HEK293 (cell line): Measurements from ENCODE around the gene PRKCE.

Source experiments
- CTCF ChIA-PET: fragments of 350-600 bp; formaldehyde crosslinking; extraction: SDS; loops from one replicate; lab custom pipeline; 2021; ENCODE audit warnings: antibody characterized with exemption; lab: Yijun Ruan, JAX
- POLR2A ChIA-PET: fragments of 300-600 bp; formaldehyde crosslinking; extraction: SDS; loops from one replicate; lab custom pipeline; 2020; ENCODE audit warnings: antibody characterized with exemption, inconsistent platforms; lab: Yijun Ruan, JAX
- H3K27ac ChIP-seq: fragments of 200-500 bp; sonication (Bioruptor generic); 2 replicates; pipeline ENCODE4 v1.5.1; 2014; ENCODE audit warnings: low read depth, low read length, control low read depth, inconsistent platforms; ENCODE audit errors: extremely low read depth
- H3K36me3 ChIP-seq, 2 experiments: fragments of 200-500 bp in 1 of 2; sonication (Bioruptor generic) in 1 of 2; 1 replicate in 1 of 2; 2 replicates in 1 of 2; pipeline ENCODE4 v1.5.1; 2014 to 2017; ENCODE audit warnings: inconsistent platforms in 2 of 2, low read length in 2 of 2; ENCODE audit not compliant: control insufficient read depth in 2 of 2, insufficient read depth in 1 of 2
- H3K4me1 ChIP-seq: fragments of 200-500 bp; sonication (Bioruptor generic); 2 replicates; pipeline ENCODE4 v1.5.1; 2014; ENCODE audit warnings: mild to moderate bottlenecking, low read length, inconsistent platforms; ENCODE audit not compliant: control insufficient read depth, insufficient read depth
- H3K4me3 ChIP-seq: 2 replicates; pipeline ENCODE4 v1.5.1; 2011; ENCODE audit warnings: low read depth, mild to moderate bottlenecking, control low read depth, low read length, moderate library complexity
- H3K9me3 ChIP-seq: fragments of 200-500 bp; sonication (Bioruptor generic); 2 replicates; pipeline ENCODE4 v1.5.1; 2014; ENCODE audit warnings: low read depth, low read length, inconsistent platforms; ENCODE audit not compliant: control insufficient read depth, insufficient read depth
- AEBP2 ChIP-seq: fragments of 450-650 bp; formaldehyde crosslinking; IDR thresholded peaks from 2 replicates; pipeline ENCODE4 v1.5.1; 2016; ENCODE audit warnings: missing biosample characterization, missing genetic modification characterization, borderline replicate concordance
- BCL11A ChIP-seq: fragments of 450-650 bp; formaldehyde crosslinking; IDR thresholded peaks from 2 replicates; pipeline ENCODE4 v1.5.1; 2016; ENCODE audit warnings: low read depth, missing biosample characterization, missing genetic modification characterization
- GFI1B ChIP-seq: fragments of 450-650 bp; formaldehyde crosslinking; IDR thresholded peaks from 2 replicates; pipeline ENCODE4 v1.5.1; 2016; ENCODE audit warnings: missing biosample characterization, missing genetic modification characterization
- HOXC10 ChIP-seq: sonication (generic); formaldehyde crosslinking; IDR thresholded peaks from 2 replicates; pipeline ENCODE4 v1.8.1; 2023; ENCODE audit warnings: mild to moderate bottlenecking, missing genetic modification reagents
- KLF7 ChIP-seq: fragments of 450-650 bp; formaldehyde crosslinking; IDR thresholded peaks from 2 replicates; pipeline ENCODE4 v1.5.1; 2016; ENCODE audit warnings: missing biosample characterization, missing genetic modification characterization, borderline replicate concordance
- MZF1 ChIP-seq: fragments of 450-650 bp; formaldehyde crosslinking; IDR thresholded peaks from 2 replicates; pipeline ENCODE4 v1.5.1; 2017; ENCODE audit warnings: missing biosample characterization, missing genetic modification characterization, borderline replicate concordance
- OVOL3 ChIP-seq: fragments of 450-650 bp; formaldehyde crosslinking; IDR thresholded peaks from 2 replicates; pipeline ENCODE4 v1.5.1; 2016; ENCODE audit warnings: missing biosample characterization, missing genetic modification characterization
- PRDM1 ChIP-seq: fragments of 450-650 bp; formaldehyde crosslinking; IDR thresholded peaks from 2 replicates; pipeline ENCODE4; 2016; ENCODE audit warnings: missing biosample characterization, missing genetic modification characterization
- PRDM10 ChIP-seq: fragments of 450-650 bp; formaldehyde crosslinking; IDR thresholded peaks from 2 replicates; pipeline ENCODE4 v1.5.1; 2016; ENCODE audit warnings: missing biosample characterization, missing genetic modification characterization
- REPIN1 ChIP-seq: fragments of 450-650 bp; formaldehyde crosslinking; IDR thresholded peaks from 2 replicates; pipeline ENCODE4 v1.5.1; 2017; ENCODE audit warnings: missing biosample characterization, missing genetic modification characterization, low read depth
- ZBTB17 ChIP-seq: fragments of 450-650 bp; formaldehyde crosslinking; IDR thresholded peaks from 2 replicates; pipeline ENCODE4 v1.5.1; 2016; ENCODE audit warnings: missing biosample characterization, missing genetic modification characterization
- ZFP69B ChIP-seq: fragments of 450-650 bp; formaldehyde crosslinking; IDR thresholded peaks from 2 replicates; pipeline ENCODE4 v1.5.1; 2016; ENCODE audit warnings: missing biosample characterization, missing genetic modification characterization
- ZNF132 ChIP-seq: fragments of 450-650 bp; formaldehyde crosslinking; IDR thresholded peaks from 2 replicates; pipeline ENCODE4 v1.5.1; 2017; ENCODE audit warnings: missing biosample characterization, missing genetic modification characterization, borderline replicate concordance
- ZNF140 ChIP-seq: fragments of 450-650 bp; formaldehyde crosslinking; IDR thresholded peaks from 2 replicates; pipeline ENCODE4 v1.5.1; 2016; ENCODE audit warnings: missing biosample characterization, missing genetic modification characterization
- ZNF146 ChIP-seq: fragments of 450-650 bp; formaldehyde crosslinking; IDR thresholded peaks from 2 replicates; pipeline ENCODE4 v1.5.1; 2016; ENCODE audit warnings: missing biosample characterization, missing genetic modification characterization
- ZNF157 ChIP-seq: fragments of 450-650 bp; formaldehyde crosslinking; IDR thresholded peaks from 2 replicates; pipeline ENCODE4 v1.5.1; 2016; ENCODE audit warnings: missing biosample characterization, missing genetic modification characterization
- ZNF211 ChIP-seq: fragments of 450-650 bp; formaldehyde crosslinking; IDR thresholded peaks from 2 replicates; pipeline ENCODE4 v1.5.1; 2016; ENCODE audit warnings: low read depth, missing biosample characterization, missing genetic modification characterization
- ZNF239 ChIP-seq: fragments of 450-650 bp; formaldehyde crosslinking; IDR thresholded peaks from 2 replicates; pipeline ENCODE4 v1.5.1; 2016; ENCODE audit warnings: missing biosample characterization, missing genetic modification characterization
- ZNF266 ChIP-seq: fragments of 450-650 bp; formaldehyde crosslinking; IDR thresholded peaks from 2 replicates; pipeline ENCODE4 v1.5.1; 2016; ENCODE audit warnings: missing biosample characterization, missing genetic modification characterization, low read depth
- ZNF394 ChIP-seq: fragments of 450-650 bp; formaldehyde crosslinking; IDR thresholded peaks from 2 replicates; pipeline ENCODE4 v1.5.1; 2016; ENCODE audit warnings: missing biosample characterization, missing genetic modification characterization, mild to moderate bottlenecking, moderate library complexity, borderline replicate concordance
- ZNF416 ChIP-seq: fragments of 450-650 bp; formaldehyde crosslinking; IDR thresholded peaks from 2 replicates; pipeline ENCODE4 v1.5.1; 2016; ENCODE audit warnings: missing biosample characterization, missing genetic modification characterization
- ZNF514 ChIP-seq: fragments of 450-650 bp; formaldehyde crosslinking; IDR thresholded peaks from 2 replicates; pipeline ENCODE4 v1.5.1; 2016; ENCODE audit warnings: missing biosample characterization, missing genetic modification characterization
- ZNF530 ChIP-seq: fragments of 450-650 bp; formaldehyde crosslinking; IDR thresholded peaks from 2 replicates; pipeline ENCODE4 v1.5.1; 2016; ENCODE audit warnings: low read depth, missing biosample characterization, missing genetic modification characterization
- ZNF626 ChIP-seq: fragments of 450-650 bp; sonication (Bioruptor Pico); formaldehyde crosslinking; IDR thresholded peaks from 2 replicates; pipeline ENCODE4 v1.5.1; 2018; ENCODE audit warnings: missing biosample characterization, missing genetic modification characterization, inconsistent platforms
- ZNF629 ChIP-seq: fragments of 450-650 bp; formaldehyde crosslinking; IDR thresholded peaks from 2 replicates; pipeline ENCODE4 v1.5.1; 2017; ENCODE audit warnings: missing biosample characterization, missing genetic modification characterization
- ZNF660 ChIP-seq: fragments of 450-650 bp; IDR thresholded peaks from 2 replicates; pipeline ENCODE4 v1.5.1; 2018; ENCODE audit warnings: missing biosample characterization, mild to moderate bottlenecking, missing genetic modification characterization
- ZNF76 ChIP-seq: fragments of 450-650 bp; formaldehyde crosslinking; IDR thresholded peaks from 2 replicates; pipeline ENCODE4; 2016; ENCODE audit warnings: low read depth, missing biosample characterization, missing genetic modification characterization, borderline replicate concordance
- ZNF837 ChIP-seq: fragments of 450-650 bp; formaldehyde crosslinking; IDR thresholded peaks from 2 replicates; pipeline ENCODE4 v1.5.1; 2016; ENCODE audit warnings: missing biosample characterization, missing genetic modification characterization
- TF ChIP-seq, protein P1 (sequence below): fragments of 450-650 bp; formaldehyde crosslinking; IDR thresholded peaks from 2 replicates; pipeline ENCODE4 v1.5.1; 2016; ENCODE audit warnings: missing biosample characterization, missing genetic modification characterization

PRKCE gene

DNA sequence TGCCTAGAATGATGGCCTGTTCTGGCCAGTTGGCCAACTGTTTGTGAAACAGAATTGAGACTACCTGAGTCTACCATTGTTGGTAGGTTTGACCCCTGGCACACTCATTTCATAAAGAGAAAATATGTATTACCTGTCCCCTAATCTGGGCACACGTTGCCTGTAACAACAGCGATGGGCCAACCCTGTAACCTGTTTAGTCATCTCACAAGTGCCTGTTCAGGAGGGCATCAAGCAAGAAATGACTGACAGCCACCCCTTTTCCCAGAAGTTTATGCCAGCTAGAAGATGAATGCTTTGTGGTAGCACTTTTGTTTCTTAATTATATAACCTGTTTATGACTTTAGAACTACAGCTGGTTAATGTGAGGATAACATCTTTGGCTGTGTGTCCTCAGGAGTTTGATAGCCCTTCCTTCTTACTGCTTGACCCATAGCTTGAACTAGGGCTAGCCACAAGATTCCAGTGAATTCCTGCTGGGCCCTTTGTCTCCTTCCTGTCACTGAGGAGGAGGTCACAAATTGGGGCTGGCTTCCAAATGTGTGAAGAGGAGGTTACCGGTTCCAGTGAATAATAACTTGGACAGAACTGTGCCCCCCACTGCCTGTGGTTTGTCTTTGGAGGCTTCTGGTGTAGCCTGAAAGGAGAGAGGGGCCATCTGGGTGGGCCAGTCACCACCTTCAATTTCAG, 371.8 kb downstream of the PRKCE start (continued):
- TF ChIP-seq PRDM10 (tag by site-specific recombination) (no peak), ZNF530 (tag by site-specific recombination) (no peak), ZNF132 (tag by site-specific recombination) (no peak), ZNF626 (tag by site-specific recombination) (no peak), ZNF157 (tag by site-specific recombination) (no peak)
- TF ChIP-seq, all 188 proteins: peak for 0

DNA sequence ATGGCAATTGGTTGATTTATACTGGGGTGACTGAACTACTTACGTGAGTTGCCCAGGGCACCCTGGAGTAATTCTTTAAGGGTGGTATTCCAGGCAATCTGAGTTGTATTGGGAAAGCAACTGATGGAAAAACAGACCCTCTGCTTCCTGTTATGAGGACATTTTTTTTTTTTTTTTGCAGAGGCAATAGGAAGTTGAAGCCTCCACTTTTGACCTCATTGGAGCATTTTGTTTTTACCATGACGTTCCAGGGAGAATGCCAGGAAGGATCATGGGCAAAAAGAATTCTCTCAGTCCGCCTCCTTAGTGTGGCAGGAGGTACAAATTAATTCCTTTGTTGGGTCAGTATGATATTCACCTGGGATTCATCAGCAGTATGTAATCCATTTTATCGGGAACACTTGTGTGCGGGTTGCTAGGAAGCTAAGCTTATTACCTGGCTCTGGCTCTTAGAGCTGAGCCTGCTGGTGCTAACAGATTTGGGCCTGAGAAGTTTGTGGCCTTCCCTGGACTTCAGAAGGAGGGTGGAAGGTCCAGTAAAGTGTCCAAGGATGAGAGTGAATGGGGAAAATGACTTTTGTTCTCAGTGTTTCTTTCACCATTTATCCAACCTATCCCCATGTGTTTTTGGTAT, 372.8 kb downstream of the PRKCE start:
- H3K4me3 ChIP-seq, result no peak overlapping the region
- H3K9me3 ChIP-seq, result no peaks in the 10 kb centered on the region
- no peak overlapping the region for H3K27ac ChIP-seq
- ChIA-PET POLR2A (no interaction called here), CTCF (interaction anchor here (1.0 kb wide), 1 partner anchor 31 kb away, joined by 3 read pairs; no protein-coding TSS in a partner anchor)
- H3K36me3 ChIP-seq, result peaks cover 0 to 4% of the 10 kb centered on the region in 2 experiments; a peak in 1 of 3 replicates
- peaks cover under 1% of the 10 kb centered on the region; the same call in 1 of the 2 replicates for H3K4me1 ChIP-seq
- no peak for TF ChIP-seq HOXC10
- TF ChIP-seq ZNF76, result no peak
- no peak for TF ChIP-seq ZFP69B
- no peak for TF ChIP-seq BCL11A (tag by site-specific recombination)
- TF ChIP-seq GFI1B (tag by site-specific recombination), result no peak
- TF ChIP-seq ZBTB17 (tag by site-specific recombination), result no peak
- TF ChIP-seq OVOL3 (tag by site-specific recombination), result no peak
- TF ChIP-seq PRDM1 (tag by site-specific recombination), result no peak
- TF ChIP-seq ZNF416 (tag by site-specific recombination), result no peak
- no peak for TF ChIP-seq ZNF239
- TF ChIP-seq AEBP2 (tag by site-specific recombination), result no peak

GRCh38 chr2:46025081-46025480, 373.6 kb downstream of the PRKCE start:
- Histone ChIP-seq H3K9me3 (no peaks in the 10 kb centered on the region), H3K4me3 (no peak overlapping the region), H3K4me1 (peaks cover 2% of the 10 kb centered on the region), H3K36me3 (no peaks in the 10 kb centered on the region; a peak in 1 of 3 replicates), H3K27ac (no peak overlapping the region)
- POLR2A ChIA-PET, result no interaction called here
- CTCF ChIA-PET, result interaction anchor here (0.6 to 1.4 kb wide), 3 partner anchors 32 to 1946 kb away, joined by 3 to 6 read pairs (median 4); no protein-coding TSS in a partner anchor
- no peak for TF ChIP-seq ZNF629 (tag by site-specific recombination)
- no peak for TF ChIP-seq MZF1
- no peak for TF ChIP-seq ZNF266 (tag by site-specific recombination)
- no peak for TF ChIP-seq ZNF837 (tag by site-specific recombination)
- TF ChIP-seq, protein P1, sequence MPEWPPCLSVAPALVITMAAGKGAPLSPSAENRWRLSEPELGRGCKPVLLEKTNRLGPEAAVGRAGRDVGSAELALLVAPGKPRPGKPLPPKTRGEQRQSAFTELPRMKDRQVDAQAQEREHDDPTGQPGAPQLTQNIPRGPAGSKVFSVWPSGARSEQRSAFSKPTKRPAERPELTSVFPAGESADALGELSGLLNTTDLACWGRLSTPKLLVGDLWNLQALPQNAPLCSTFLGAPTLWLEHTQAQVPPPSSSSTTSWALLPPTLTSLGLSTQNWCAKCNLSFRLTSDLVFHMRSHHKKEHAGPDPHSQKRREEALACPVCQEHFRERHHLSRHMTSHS (tag by site-specific recombination), result no peak
- TF ChIP-seq REPIN1 (tag by site-specific recombination), result no peak
- TF ChIP-seq ZNF140, result no peak
- no peak for TF ChIP-seq ZNF530 (tag by site-specific recombination)
- TF ChIP-seq ZFP69B, result no peak
- TF ChIP-seq ZNF660, result no peak
- TF ChIP-seq ZNF394 (tag by site-specific recombination), result no peak
- TF ChIP-seq ZNF514 (tag by site-specific recombination), result no peak
- no peak for TF ChIP-seq ZNF211 (tag by site-specific recombination)
- no peak for TF ChIP-seq KLF7 (tag by site-specific recombination)
- no peak for TF ChIP-seq ZNF146 (tag by site-specific recombination)
